GM12878 (cell line): ENCODE measurements around the gene TCF7L1. TPM values are rescaled to one million over a fixed set of nuclear protein-coding genes. Genes with fewer than 3 reads are reported as not detected.
A peak's percentile ranks its signal among the peaks of the same experiment; 100 is the strongest.

Experiments used
- ATAC-seq: fragments of 200-7000 bp; cut with Tn5 transposase; 3 replicates; pipeline ENCODE4 v1.9.1; 2020; ENCODE audit warnings: mild to moderate bottlenecking, moderate library complexity
- BruUV-seq: library from RNA; stranded (reverse); fragments of 400-500 nt; replicated peaks from 2 replicates; lab custom pipeline; 2021; lab: Mats Ljungman, UMichigan
- CTCF ChIA-PET: fragments of 300-600 bp; sonication (Branson Sonifier 250); formaldehyde crosslinking; extraction: SDS; loops from one replicate; lab custom pipeline; 2021; ENCODE audit warnings: inconsistent platforms; lab: Yijun Ruan, JAX
- POLR2A ChIA-PET: fragments of 350-600 bp; formaldehyde crosslinking; extraction: SDS; loops from one replicate; lab custom pipeline; 2021; ENCODE audit warnings: inconsistent platforms; lab: Charles Lee
- RAD21 ChIA-PET: fragments of 300-600 bp; sonication (Branson Sonifier 250); formaldehyde crosslinking; loops from one replicate; lab custom pipeline; 2023; ENCODE audit warnings: antibody characterized with exemption; ENCODE audit not compliant: unreplicated experiment; lab: Charles Lee
- SMC1A ChIA-PET: fragments of 300-600 bp; sonication (Branson Sonifier 250); formaldehyde crosslinking; loops from one replicate; lab custom pipeline; 2023; ENCODE audit not compliant: unreplicated experiment, uncharacterized antibody; lab: Charles Lee
- DNase-seq: peaks from one replicate; pipeline ENCODE4 v3.0.0-alpha.2; 2011; ENCODE audit warnings: low read depth, low spot score
- FAIRE-seq: peaks from 3 replicates; lab custom pipeline; 2011; peaks lifted over from hg19 to GRCh38; lab: Jason Lieb, UNC
- H2AFZ ChIP-seq: 2 replicates; pipeline ENCODE4 v1.6.0; 2011; ENCODE audit warnings: low read depth, low read length, control low read depth; ENCODE audit not compliant: control insufficient read depth
- H3K27ac ChIP-seq: 2 replicates; pipeline ENCODE4 v1.5.1; 2011; ENCODE audit warnings: control low read depth; ENCODE audit not compliant: control insufficient read depth, insufficient read depth
- H3K27me3 ChIP-seq, 2 experiments: replicated peaks in 1 of 2; 2 replicates each; pipeline versions ENCODE4 v1.6.0 to v1.6.1; 2011; ENCODE audit warnings: low read length in 1 of 2; ENCODE audit not compliant: control insufficient read depth in 2 of 2, insufficient read depth in 2 of 2
- H3K36me3 ChIP-seq, 2 experiments: 2 replicates each; pipeline ENCODE4 v1.5.1; 2011; ENCODE audit warnings: low read length in 1 of 2; ENCODE audit not compliant: control insufficient read depth in 2 of 2, insufficient read depth in 2 of 2
- H3K4me1 ChIP-seq: 2 replicates; pipeline ENCODE4 v1.6.1; 2011; ENCODE audit warnings: mild to moderate bottlenecking, low read length, moderate library complexity, mixed read lengths; ENCODE audit not compliant: control insufficient read depth, insufficient read depth
- H3K4me2 ChIP-seq: 2 replicates; pipeline ENCODE4 v1.6.0; 2011; ENCODE audit warnings: control low read depth; ENCODE audit not compliant: control insufficient read depth, insufficient read depth
- H3K4me3 ChIP-seq: fragments of 200-600 bp; sonication (generic); 2 replicates; pipeline ENCODE4 v1.5.1; 2016
- H3K79me2 ChIP-seq: 2 replicates; pipeline ENCODE4 v1.6.0; 2011; ENCODE audit warnings: low read length; ENCODE audit not compliant: control insufficient read depth, insufficient read depth
- H3K9ac ChIP-seq: 2 replicates; pipeline ENCODE4 v1.8.0; 2011; ENCODE audit warnings: low read length, control low read depth, mixed read lengths; ENCODE audit not compliant: control insufficient read depth, insufficient read depth
- H3K9me3 ChIP-seq: replicated peaks from 3 replicates; pipeline ENCODE4 v1.5.1; 2011; ENCODE audit warnings: mild to moderate bottlenecking, low read length; ENCODE audit not compliant: control insufficient read depth, insufficient read depth
- H4K20me1 ChIP-seq: 2 replicates; pipeline ENCODE4 v1.6.0; 2011; ENCODE audit not compliant: control insufficient read depth, insufficient read depth
- BACH1 ChIP-seq: fragments of 450-650 bp; IDR thresholded peaks from 2 replicates; pipeline ENCODE4 v1.6.1; 2017; ENCODE audit warnings: mild to moderate bottlenecking, borderline replicate concordance
- CBX5 ChIP-seq: sonication (generic); IDR thresholded peaks from 2 replicates; pipeline ENCODE4 v1.6.1; 2016; ENCODE audit warnings: low read depth, moderate library complexity, mild to moderate bottlenecking, inconsistent platforms
- CEBPB ChIP-seq, 2 experiments: fragments of 150-350 bp in 1 of 2; IDR thresholded peaks; 2 replicates each; pipeline ENCODE4 v1.6.1; 2012 to 2014; ENCODE audit warnings: low read depth in 2 of 2, low read length in 2 of 2, borderline replicate concordance in 1 of 2, inconsistent platforms in 1 of 2
- CHD4 ChIP-seq: fragments of 200-600 bp; sonication (generic); IDR thresholded peaks from 2 replicates; pipeline ENCODE4 v1.6.1; 2016; ENCODE audit warnings: mild to moderate bottlenecking
- IKZF1 ChIP-seq: fragments of 450-650 bp; conservative IDR thresholded peaks from 2 replicates; pipeline ENCODE4 v1.6.1; 2017; ENCODE audit warnings: antibody characterized with exemption, mild to moderate bottlenecking
- IRF4 ChIP-seq: IDR thresholded peaks from 2 replicates; pipeline ENCODE4 v1.6.1; 2011; ENCODE audit warnings: low read depth, low read length
- KAT2A ChIP-seq: conservative IDR thresholded peaks from 2 replicates; pipeline ENCODE4 v1.6.1; 2011; ENCODE audit warnings: low read depth, low read length; ENCODE audit not compliant: control insufficient read depth
- MXI1 ChIP-seq: fragments of 150-350 bp; IDR thresholded peaks from 2 replicates; pipeline ENCODE4 v1.6.1; 2011; ENCODE audit warnings: low read depth, mild to moderate bottlenecking, inconsistent platforms, low read length, improper control_type of control experiment
- NFYB ChIP-seq: IDR thresholded peaks from 2 replicates; pipeline ENCODE4 v1.6.1; 2011; ENCODE audit warnings: low read depth, mild to moderate bottlenecking, low read length, improper control_type of control experiment, moderate library complexity; ENCODE audit not compliant: insufficient read depth
- NRF1 ChIP-seq: conservative IDR thresholded peaks from 2 replicates; pipeline ENCODE4 v1.6.1; 2011; ENCODE audit warnings: mild to moderate bottlenecking, low read depth, low read length, improper control_type of control experiment
- RELA ChIP-seq: fragments of 450-650 bp; IDR thresholded peaks from 2 replicates; pipeline ENCODE4 v1.8.0; 2014; ENCODE audit warnings: borderline replicate concordance; ENCODE audit not compliant: partially characterized antibody
- RUNX3 ChIP-seq: IDR thresholded peaks from 2 replicates; pipeline ENCODE4 v1.6.1; 2012; ENCODE audit warnings: low read length, inconsistent platforms
- SP1 ChIP-seq: IDR thresholded peaks from one replicate; pipeline ENCODE4 v1.6.1; 2011; ENCODE audit warnings: low read depth, low read length
- SREBF2 ChIP-seq: IDR thresholded peaks from 2 replicates; pipeline ENCODE4 v1.6.1; 2012; ENCODE audit warnings: mild to moderate bottlenecking, low read length
- WGBS: methylation state at CpG from one replicate; pipeline ENCODE4 v1.1.6; 2016; ENCODE audit warnings: low lambda C conversion rate; ENCODE audit not compliant: insufficient replicate concordance, insufficient coverage; ENCODE audit errors: missing lambda C conversion rate; 5-methylcytosine and 5-hydroxymethylcytosine counted together
- in situ Hi-C: fragments of 300-500 bp; cut with MboI; formaldehyde crosslinking; loops from 9 replicates; pipeline ENCODE4 v1.14.3; 2018; ENCODE audit warnings: mixed read lengths
- intact Hi-C: fragments of 100-400 bp; cut with micrococcal nuclease; formaldehyde crosslinking; loops from one replicate; pipeline ENCODE4 v1.14.2; 2022; ENCODE audit not compliant: unreplicated experiment
- polyA plus RNA-seq, 11 experiments: library from polyadenylated mRNA; depleted of rRNA in 4 of 11; unstranded in 6 of 11; stranded (reverse) in 5 of 11; fragments of >200 nt; fragmentation: Nextera tagmentation in 4 of 11; fragmentation: Illumina TruSeq in 1 of 11; extraction: Ambion mirVana in 4 of 11; extraction: Trizol in 1 of 11; gene quantifications; 1 replicate in 1 of 11; 2 replicates in 10 of 11; pipeline versions ENCODE4 v1.2.1 to v1.2.3, GENCODE V29; 2011 to 2016; ENCODE audit warnings: inconsistent platforms in 2 of 11, missing spikeins in 2 of 11, low read depth in 1 of 11
- total RNA-seq, 4 experiments: library from RNA; depleted of rRNA in 3 of 4; stranded (reverse); fragments of >200 nt in 3 of 4; fragmentation: Illumina TruSeq in 1 of 4; extraction: Trizol in 1 of 4; gene quantifications; 2 replicates each; pipeline versions ENCODE4 v1.2.1 to v1.2.3, GENCODE V29; 2013 to 2021
- TF ChIP-seq, protein P1 (sequence below): fragments of 450-650 bp; conservative IDR thresholded peaks from 2 replicates; pipeline ENCODE4 v1.6.1; 2017; ENCODE audit warnings: mild to moderate bottlenecking, moderate library complexity
- TF ChIP-seq, protein P2 (sequence below): fragments of 450-650 bp; IDR thresholded peaks from 2 replicates; pipeline ENCODE4 v1.6.1; 2017; ENCODE audit warnings: low read depth, mild to moderate bottlenecking, moderate library complexity
- TF ChIP-seq, protein P3 (sequence below): IDR thresholded peaks from 2 replicates; pipeline ENCODE4 v1.6.1; 2012; ENCODE audit warnings: low read depth, low read length, improper control_type of control experiment

The TCF7L1 gene
- total and polyA plus RNA-seq, 10 of the 15 experiments (the other 5 are each of a cell fraction or from before 2014, with no cell fraction given), result 0.03 to 0.11 (median 0.10) TPM; not detected in 7

DNA sequence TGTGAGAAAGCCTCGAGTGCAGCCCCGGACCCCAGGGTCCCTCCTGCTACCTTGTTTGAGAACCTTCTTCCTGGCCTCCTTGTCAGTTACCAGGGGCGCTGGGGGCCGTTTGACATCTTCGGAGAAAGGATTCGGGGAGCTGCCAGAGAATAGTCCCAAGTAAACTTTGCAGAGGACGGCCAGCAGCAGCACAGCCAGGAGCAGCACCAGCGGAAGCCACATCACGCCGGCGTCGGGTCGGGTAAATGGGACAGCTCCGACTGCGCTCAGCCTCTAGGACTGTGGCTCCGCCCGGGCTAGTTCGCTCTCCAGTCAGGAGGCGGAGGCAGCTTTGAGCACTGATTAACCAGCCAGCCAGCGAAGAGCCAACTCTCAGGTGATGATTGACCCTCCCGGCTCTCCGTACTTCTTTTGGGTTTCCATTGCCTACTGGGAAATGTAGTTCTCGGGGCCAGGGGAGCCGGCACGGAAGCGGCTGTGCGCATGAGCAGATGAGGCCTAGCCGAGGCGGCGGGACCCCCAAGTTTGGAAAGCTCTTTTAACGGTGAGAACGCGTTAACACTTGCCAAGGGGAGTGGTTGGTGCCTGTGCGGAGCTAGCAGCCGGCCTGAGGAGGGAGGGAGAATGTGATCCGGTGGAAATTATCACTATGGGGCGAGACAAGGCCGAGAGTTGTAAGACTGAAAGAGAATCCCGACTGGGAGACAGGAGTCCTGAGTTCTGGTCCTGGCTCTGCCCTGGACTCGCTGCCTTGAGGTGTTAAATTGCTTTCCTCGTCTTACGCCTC lies 221.3 kb downstream of the TCF7L1 start, which contains the start of the genes ELMOD3 and RETSAT:
ELMOD3 (plus strand) TSS at position 484 of the 787 bp plus-strand sequence. CDS start 2,430 bp downstream, outside the sequence.
RETSAT (minus strand) TSS at position 243 of the 787 bp plus-strand sequence; CDS start at position 222, 21 bp downstream.
- under 1% methylated on average over 42 of the region's 42 CpGs for WGBS
- ChIA-PET POLR2A (interaction anchor here (0.6 to 3.0 kb wide), 16 partner anchors 9 to 241 kb away, joined by 3 to 20 read pairs (median 4); partner anchors contain the start of genes MAT2A, RNF181, SH2D6 and TGOLN2), CTCF (interaction anchor here (0.7 to 1.7 kb wide), 10 partner anchors 12 to 428 kb away, joined by 3 to 8 read pairs (median 4); partner anchors contain the start of gene TGOLN2), RAD21 (interaction anchor here (0.6 to 1.8 kb wide), 10 partner anchors 23 to 414 kb away, joined by 3 to 9 read pairs (median 3); partner anchors contain the start of genes SH2D6 and TGOLN2), SMC1A (interaction anchor here (0.9 to 1.6 kb wide), 8 partner anchors 11 to 197 kb away, joined by 3 to 8 read pairs (median 4); partner anchors contain the start of gene TGOLN2)
- Histone ChIP-seq H3K27me3 (no peaks in the 10 kb centered on the region), H3K4me2 (peak within 1 kb of the TSS; percentile 89), H3K36me3 (peaks cover 1 to 5% of the 10 kb centered on the region in 2 experiments; a peak in 3 of 4 replicates), H3K9ac (peak within 1 kb of the TSS; percentile 94), H3K4me1 (peaks cover 4% of the 10 kb centered on the region), H3K9me3 (no peaks in the 10 kb centered on the region), H2AFZ (peak within 1 kb of the TSS; percentile 94), H3K27ac (peak within 1 kb of the TSS; percentile 74), H3K79me2 (peaks cover 25% of the 10 kb centered on the region), H3K4me3 (peak within 1 kb of the TSS; percentile 87), H4K20me1 (no peaks in the 10 kb centered on the region)
- ATAC-seq (peak; percentile 98), DNase-seq (peak; percentile 97), FAIRE-seq (peak; percentile 97)
- no TSS peak for BruUV-seq
- intact Hi-C loops, result loop anchor here (1.0 to 2.0 kb wide), 2 partner anchors 26 to 184 kb away; partner anchors contain the start of gene MAT2A
- in situ Hi-C loops, result no loop called here
- TF ChIP-seq, protein P1, sequence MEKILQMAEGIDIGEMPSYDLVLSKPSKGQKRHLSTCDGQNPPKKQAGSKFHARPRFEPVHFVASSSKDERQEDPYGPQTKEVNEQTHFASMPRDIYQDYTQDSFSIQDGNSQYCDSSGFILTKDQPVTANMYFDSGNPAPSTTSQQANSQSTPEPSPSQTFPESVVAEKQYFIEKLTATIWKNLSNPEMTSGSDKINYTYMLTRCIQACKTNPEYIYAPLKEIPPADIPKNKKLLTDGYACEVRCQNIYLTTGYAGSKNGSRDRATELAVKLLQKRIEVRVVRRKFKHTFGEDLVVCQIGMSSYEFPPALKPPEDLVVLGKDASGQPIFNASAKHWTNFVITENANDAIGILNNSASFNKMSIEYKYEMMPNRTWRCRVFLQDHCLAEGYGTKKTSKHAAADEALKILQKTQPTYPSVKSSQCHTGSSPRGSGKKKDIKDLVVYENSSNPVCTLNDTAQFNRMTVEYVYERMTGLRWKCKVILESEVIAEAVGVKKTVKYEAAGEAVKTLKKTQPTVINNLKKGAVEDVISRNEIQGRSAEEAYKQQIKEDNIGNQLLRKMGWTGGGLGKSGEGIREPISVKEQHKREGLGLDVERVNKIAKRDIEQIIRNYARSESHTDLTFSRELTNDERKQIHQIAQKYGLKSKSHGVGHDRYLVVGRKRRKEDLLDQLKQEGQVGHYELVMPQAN, result peak; percentile 83
- TF ChIP-seq IRF4 (peak; percentile 29; the same call in 1 of the 2 replicates), RUNX3 (peak; percentile 77), CEBPB (IDR thresholded peaks at IDR 0.05; ENCODE audit: borderline replicate concordance in 1 of 2, low read depth in 2 of 2, low read length in 2 of 2) (no peak), RELA (peak; percentile 62), SREBF2 (peak; percentile 60; the same call in 1 of the 2 replicates), NRF1 (peak; percentile 66), CBX5 (0 out of 2 replicates have a peak, but pooled peaks have one; percentile 6), NFYB (peak; percentile 89), IKZF1 (peak; percentile 95), BACH1 (peak; percentile 35; the same call in 1 of the 2 replicates), KAT2A (no peak), SP1 (peak; percentile 76), CHD4 (no peak), MXI1 (peak; percentile 68)
- TF ChIP-seq, protein P2, sequence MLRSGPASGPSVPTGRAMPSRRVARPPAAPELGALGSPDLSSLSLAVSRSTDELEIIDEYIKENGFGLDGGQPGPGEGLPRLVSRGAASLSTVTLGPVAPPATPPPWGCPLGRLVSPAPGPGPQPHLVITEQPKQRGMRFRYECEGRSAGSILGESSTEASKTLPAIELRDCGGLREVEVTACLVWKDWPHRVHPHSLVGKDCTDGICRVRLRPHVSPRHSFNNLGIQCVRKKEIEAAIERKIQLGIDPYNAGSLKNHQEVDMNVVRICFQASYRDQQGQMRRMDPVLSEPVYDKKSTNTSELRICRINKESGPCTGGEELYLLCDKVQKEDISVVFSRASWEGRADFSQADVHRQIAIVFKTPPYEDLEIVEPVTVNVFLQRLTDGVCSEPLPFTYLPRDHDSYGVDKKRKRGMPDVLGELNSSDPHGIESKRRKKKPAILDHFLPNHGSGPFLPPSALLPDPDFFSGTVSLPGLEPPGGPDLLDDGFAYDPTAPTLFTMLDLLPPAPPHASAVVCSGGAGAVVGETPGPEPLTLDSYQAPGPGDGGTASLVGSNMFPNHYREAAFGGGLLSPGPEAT, result peak; percentile 82; the same call in 1 of the 2 replicates
- TF ChIP-seq, protein P3, sequence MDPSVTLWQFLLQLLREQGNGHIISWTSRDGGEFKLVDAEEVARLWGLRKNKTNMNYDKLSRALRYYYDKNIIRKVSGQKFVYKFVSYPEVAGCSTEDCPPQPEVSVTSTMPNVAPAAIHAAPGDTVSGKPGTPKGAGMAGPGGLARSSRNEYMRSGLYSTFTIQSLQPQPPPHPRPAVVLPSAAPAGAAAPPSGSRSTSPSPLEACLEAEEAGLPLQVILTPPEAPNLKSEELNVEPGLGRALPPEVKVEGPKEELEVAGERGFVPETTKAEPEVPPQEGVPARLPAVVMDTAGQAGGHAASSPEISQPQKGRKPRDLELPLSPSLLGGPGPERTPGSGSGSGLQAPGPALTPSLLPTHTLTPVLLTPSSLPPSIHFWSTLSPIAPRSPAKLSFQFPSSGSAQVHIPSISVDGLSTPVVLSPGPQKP, result 0 out of 2 replicates have a peak, but pooled peaks have one; percentile 49
